Testis (tissue), 3 donors: ENCODE results near the gene TMPRSS11E. TPM values are rescaled to one million over a fixed set of nuclear protein-coding genes. Genes with fewer than 3 reads are reported as not detected.

ENCODE experiments used
- DNase-seq: peaks from one replicate; pipeline ENCODE4 v3.0.0-alpha.2; 2019
- H3K27ac ChIP-seq, 2 donors: fragments of 200-600 bp; sonication (generic); one replicate each; pipeline ENCODE4 v1.5.1; 2019
- H3K27me3 ChIP-seq: fragments of 200-600 bp; sonication (generic); one replicate; pipeline ENCODE4 v1.5.1; 2019
- H3K36me3 ChIP-seq: fragments of 200-600 bp; sonication (generic); one replicate; pipeline ENCODE4 v1.5.1; 2017; ENCODE audit warnings: low read depth; ENCODE audit errors: missing control alignments
- H3K4me1 ChIP-seq: fragments of 200-600 bp; sonication (generic); one replicate; pipeline ENCODE4 v1.5.1; 2019
- H3K4me3 ChIP-seq, 2 donors: fragments of 200-600 bp; sonication (generic); one replicate each; pipeline ENCODE4 v1.5.1; 2017 to 2019
- H3K9me3 ChIP-seq: fragments of 200-600 bp; sonication (generic); one replicate; pipeline ENCODE4 v1.5.1; 2017
- POLR2A ChIP-seq: fragments of 450-650 bp; IDR thresholded peaks from one replicate; pipeline ENCODE4 v1.6.1; 2017; ENCODE audit warnings: antibody characterized with exemption, mild to moderate bottlenecking, moderate library complexity
- WGBS, 2 donors: methylation state at CpG; one replicate each; pipeline ENCODE4 v1.1.5; 2018; 5-methylcytosine and 5-hydroxymethylcytosine counted together
- intact Hi-C: fragments of 100-400 bp; cut with DNase I; formaldehyde crosslinking; loops from one replicate; pipeline ENCODE4 v1.15.1; 2023; ENCODE audit warnings: low total_unique reads
- polyA plus RNA-seq: library from polyadenylated mRNA; stranded (reverse); fragments of 350-450 nt; fragmentation: Illumina TruSeq; extraction: RNeasy Lipid Tissue Mini Kit (QIAGEN cat#74804); gene quantifications from one replicate; pipeline ENCODE4 v1.2.3, GENCODE V29; 2014; ENCODE audit warnings: low read depth, low replicate concordance; ENCODE audit not compliant: insufficient read depth
- total RNA-seq, 2 donors: library from RNA; depleted of rRNA; stranded (reverse); fragments of >200 nt; gene quantifications; one replicate each; pipeline ENCODE4 v1.2.3, GENCODE V29; 2016
- TF ChIP-seq, protein P1 (sequence below), 3 experiments: fragments of 450-650 bp in 2 of 3; fragments of 200-600 bp in 1 of 3; sonication (generic) in 1 of 3; IDR thresholded peaks; one replicate each; pipeline ENCODE4 v1.5.1; 2016 to 2019; ENCODE audit warnings: antibody characterized with exemption in 3 of 3, mild to moderate bottlenecking in 2 of 3, moderate library complexity in 1 of 3

The TMPRSS11E gene
- total and polyA plus RNA-seq, 3 donors from 2014 or later, result 0.62 to 1.4 (median 0.71) TPM

GRCh38 chr4:68466751-68467150 lies 19.5 kb downstream of the TMPRSS11E start:
- H3K9me3 ChIP-seq, result no peaks in the 10 kb centered on the region
- TF ChIP-seq, protein P1, sequence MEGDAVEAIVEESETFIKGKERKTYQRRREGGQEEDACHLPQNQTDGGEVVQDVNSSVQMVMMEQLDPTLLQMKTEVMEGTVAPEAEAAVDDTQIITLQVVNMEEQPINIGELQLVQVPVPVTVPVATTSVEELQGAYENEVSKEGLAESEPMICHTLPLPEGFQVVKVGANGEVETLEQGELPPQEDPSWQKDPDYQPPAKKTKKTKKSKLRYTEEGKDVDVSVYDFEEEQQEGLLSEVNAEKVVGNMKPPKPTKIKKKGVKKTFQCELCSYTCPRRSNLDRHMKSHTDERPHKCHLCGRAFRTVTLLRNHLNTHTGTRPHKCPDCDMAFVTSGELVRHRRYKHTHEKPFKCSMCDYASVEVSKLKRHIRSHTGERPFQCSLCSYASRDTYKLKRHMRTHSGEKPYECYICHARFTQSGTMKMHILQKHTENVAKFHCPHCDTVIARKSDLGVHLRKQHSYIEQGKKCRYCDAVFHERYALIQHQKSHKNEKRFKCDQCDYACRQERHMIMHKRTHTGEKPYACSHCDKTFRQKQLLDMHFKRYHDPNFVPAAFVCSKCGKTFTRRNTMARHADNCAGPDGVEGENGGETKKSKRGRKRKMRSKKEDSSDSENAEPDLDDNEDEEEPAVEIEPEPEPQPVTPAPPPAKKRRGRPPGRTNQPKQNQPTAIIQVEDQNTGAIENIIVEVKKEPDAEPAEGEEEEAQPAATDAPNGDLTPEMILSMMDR (IDR thresholded peaks at IDR 0.05), result no peak
- TF ChIP-seq POLR2A, result no peak
- WGBS, 2 donors, result 86 to 94% methylated on average over 3 of the region's 3 CpGs
- no peaks in the 10 kb centered on the region for H3K27me3 ChIP-seq
- no peak overlapping the region for H3K4me3 ChIP-seq
- H3K27ac ChIP-seq, result no peak overlapping the region
- no peaks in the 10 kb centered on the region for H3K36me3 ChIP-seq
- no peaks in the 10 kb centered on the region for H3K4me1 ChIP-seq
- no peak for DNase-seq
- intact Hi-C loops, result no loop called here

DNA sequence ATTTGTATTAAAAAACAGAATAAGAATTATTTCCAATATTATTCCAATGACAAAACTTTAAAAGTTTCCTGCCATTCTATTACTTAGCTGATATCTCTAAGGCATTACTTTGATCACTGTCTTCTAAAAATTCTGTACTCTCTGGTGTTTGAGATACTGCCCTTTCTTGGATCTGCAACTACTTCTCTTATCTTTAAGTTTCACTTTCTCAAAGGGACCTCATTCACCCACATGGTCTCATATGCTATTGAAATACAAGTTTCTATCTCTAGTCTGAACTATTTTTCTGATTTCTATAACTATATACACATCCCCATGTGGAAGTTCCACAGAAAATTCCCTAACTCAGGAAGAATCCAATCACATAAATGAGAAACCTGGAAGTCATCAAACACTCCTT lies 22.2 kb downstream of the TMPRSS11E start:
- TF ChIP-seq, protein P1 (IDR thresholded peaks at IDR 0.05), result no peak
- no peak for TF ChIP-seq POLR2A
- Histone ChIP-seq H3K4me1 (no peaks in the 10 kb centered on the region), H3K4me3 (no peak overlapping the region), H3K27ac (no peak overlapping the region), H3K27me3 (no peaks in the 10 kb centered on the region), H3K9me3 (no peaks in the 10 kb centered on the region), H3K36me3 (no peaks in the 10 kb centered on the region)
- no peak for DNase-seq
- intact Hi-C loops, result no loop called here

GRCh38 chr4:68476191-68476590 lies 28.9 kb downstream of the TMPRSS11E start:
- Histone ChIP-seq H3K4me1 (no peaks in the 10 kb centered on the region), H3K27me3 (no peaks in the 10 kb centered on the region)
- no peak for DNase-seq

DNA sequence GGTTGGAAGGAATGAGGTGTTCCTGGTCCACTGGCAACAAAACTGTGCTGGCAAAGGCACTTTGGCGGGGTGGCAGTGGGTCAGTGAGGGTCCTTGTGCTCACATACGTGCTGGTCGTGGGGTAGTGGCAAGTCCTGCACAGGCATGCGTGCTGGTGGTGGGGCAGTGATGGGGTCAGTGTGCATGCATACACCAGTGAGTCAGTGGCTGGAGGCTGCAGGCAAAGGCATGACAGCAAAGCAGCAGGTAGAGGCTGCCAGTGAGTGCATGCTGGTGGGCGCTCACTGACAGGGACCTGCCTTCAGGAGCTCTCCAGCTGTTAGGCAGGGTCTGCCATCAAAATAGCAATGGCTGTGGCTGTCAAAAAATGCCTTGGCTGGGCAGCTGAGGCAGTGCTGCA lies 42.1 kb downstream of the TMPRSS11E start:
- no peak overlapping the region for H3K4me3 ChIP-seq
- H3K36me3 ChIP-seq, result no peaks in the 10 kb centered on the region
- intact Hi-C loops, result no loop called here
- H3K4me1 ChIP-seq, result no peaks in the 10 kb centered on the region
- H3K27me3 ChIP-seq, result no peaks in the 10 kb centered on the region
- H3K27ac ChIP-seq, result no peak overlapping the region
- no peak for TF ChIP-seq POLR2A
- TF ChIP-seq, protein P1 (IDR thresholded peaks at IDR 0.05), result no peak
- no peak for DNase-seq
- 66 to 75% methylated on average over 4 to 5 of the region's 5 CpGs for WGBS, 2 donors
- no peaks in the 10 kb centered on the region for H3K9me3 ChIP-seq

More at GRCh38 chr4:68476191-68476590, 28.9 kb downstream of the TMPRSS11E start:
- intact Hi-C loops, result no loop called here
- TF ChIP-seq, protein P1 (IDR thresholded peaks at IDR 0.05), result no peak
- no peak for TF ChIP-seq POLR2A
- no peak overlapping the region for H3K27ac ChIP-seq
- H3K4me3 ChIP-seq, result no peak overlapping the region
- no peaks in the 10 kb centered on the region for H3K9me3 ChIP-seq
- 39 to 41% methylated on average over 5 of the region's 5 CpGs for WGBS, 2 donors
- H3K36me3 ChIP-seq, result no peaks in the 10 kb centered on the region

DNA sequence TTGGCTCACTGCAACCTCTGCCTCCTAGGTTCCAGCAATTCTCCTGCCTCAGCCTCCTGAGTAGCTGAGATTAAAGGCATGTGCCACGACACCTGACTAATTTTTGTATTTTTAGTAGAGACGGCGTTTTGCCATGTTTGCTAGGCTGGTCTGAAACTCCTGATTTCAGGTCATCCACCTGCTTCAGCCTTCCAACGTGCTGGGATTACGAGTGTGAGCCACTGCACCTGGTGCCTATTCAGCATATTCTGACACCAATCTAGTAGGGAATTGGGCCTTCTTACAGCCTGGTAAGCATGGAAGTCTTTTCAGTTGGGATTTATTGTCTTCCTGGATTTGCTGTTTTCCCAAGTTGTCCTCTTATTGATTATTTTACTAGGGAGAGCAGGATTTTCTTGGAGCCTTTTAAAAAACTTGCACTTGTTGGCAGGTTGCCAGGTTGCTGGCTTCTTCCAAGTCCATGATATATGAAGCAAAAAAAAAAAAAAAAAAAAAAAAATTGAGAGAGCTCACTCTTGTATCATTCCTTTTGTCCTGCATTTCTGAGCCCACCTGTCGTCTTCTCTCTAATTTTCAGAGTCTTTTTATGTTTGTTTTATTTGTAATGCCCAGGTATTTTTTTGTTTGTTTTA lies 43.7 kb downstream of the TMPRSS11E start:
- intact Hi-C loops, result no loop called here
- Histone ChIP-seq H3K36me3 (no peaks in the 10 kb centered on the region), H3K9me3 (no peaks in the 10 kb centered on the region), H3K27me3 (no peaks in the 10 kb centered on the region), H3K4me1 (no peaks in the 10 kb centered on the region), H3K4me3 (no peak overlapping the region), H3K27ac (no peak overlapping the region)
- TF ChIP-seq, protein P1 (IDR thresholded peaks at IDR 0.05), result no peak
- no peak for TF ChIP-seq POLR2A
- 87 to 91% methylated on average over 6 of the region's 6 CpGs for WGBS, 2 donors
- peak; percentile 16 for DNase-seq
